Measurements from ENCODE around the gene CHD5. TPM values are rescaled to one million over a fixed set of nuclear protein-coding genes. Genes with fewer than 3 reads are reported as not detected.

Gene CHD5
- total and polyA plus RNA-seq, 2 of the 13 experiments (the other 11 are each of a cell fraction or from before 2014, with no cell fraction given): 0.02 to 0.21 TPM

GRCh38 chr1:6104631-6105030 lies 75.5 kb downstream of the CHD5 start (continued):
- TF ChIP-seq, protein P1, sequence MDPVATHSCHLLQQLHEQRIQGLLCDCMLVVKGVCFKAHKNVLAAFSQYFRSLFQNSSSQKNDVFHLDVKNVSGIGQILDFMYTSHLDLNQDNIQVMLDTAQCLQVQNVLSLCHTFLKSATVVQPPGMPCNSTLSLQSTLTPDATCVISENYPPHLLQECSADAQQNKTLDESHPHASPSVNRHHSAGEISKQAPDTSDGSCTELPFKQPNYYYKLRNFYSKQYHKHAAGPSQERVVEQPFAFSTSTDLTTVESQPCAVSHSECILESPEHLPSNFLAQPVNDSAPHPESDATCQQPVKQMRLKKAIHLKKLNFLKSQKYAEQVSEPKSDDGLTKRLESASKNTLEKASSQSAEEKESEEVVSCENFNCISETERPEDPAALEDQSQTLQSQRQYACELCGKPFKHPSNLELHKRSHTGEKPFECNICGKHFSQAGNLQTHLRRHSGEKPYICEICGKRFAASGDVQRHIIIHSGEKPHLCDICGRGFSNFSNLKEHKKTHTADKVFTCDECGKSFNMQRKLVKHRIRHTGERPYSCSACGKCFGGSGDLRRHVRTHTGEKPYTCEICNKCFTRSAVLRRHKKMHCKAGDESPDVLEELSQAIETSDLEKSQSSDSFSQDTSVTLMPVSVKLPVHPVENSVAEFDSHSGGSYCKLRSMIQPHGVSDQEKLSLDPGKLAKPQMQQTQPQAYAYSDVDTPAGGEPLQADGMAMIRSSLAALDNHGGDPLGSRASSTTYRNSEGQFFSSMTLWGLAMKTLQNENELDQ (CRISPR knock-in tag; IDR thresholded peaks at IDR 0.05; ENCODE audit: borderline replicate concordance): no peak
- TF ChIP-seq CREB1 (IDR thresholded peaks at IDR 0.05) (no peak), CREB1 (CRISPR knock-in tag; IDR thresholded peaks at IDR 0.05) (no peak), ZNF788 (CRISPR knock-in tag; IDR thresholded peaks at IDR 0.05; ENCODE audit: borderline replicate concordance) (no peak), ZNF136 (CRISPR knock-in tag; IDR thresholded peaks at IDR 0.05; ENCODE audit: low read depth) (no peak), KLF11 (CRISPR knock-in tag; IDR thresholded peaks at IDR 0.05) (no peak)
- TF ChIP-seq, protein P2, sequence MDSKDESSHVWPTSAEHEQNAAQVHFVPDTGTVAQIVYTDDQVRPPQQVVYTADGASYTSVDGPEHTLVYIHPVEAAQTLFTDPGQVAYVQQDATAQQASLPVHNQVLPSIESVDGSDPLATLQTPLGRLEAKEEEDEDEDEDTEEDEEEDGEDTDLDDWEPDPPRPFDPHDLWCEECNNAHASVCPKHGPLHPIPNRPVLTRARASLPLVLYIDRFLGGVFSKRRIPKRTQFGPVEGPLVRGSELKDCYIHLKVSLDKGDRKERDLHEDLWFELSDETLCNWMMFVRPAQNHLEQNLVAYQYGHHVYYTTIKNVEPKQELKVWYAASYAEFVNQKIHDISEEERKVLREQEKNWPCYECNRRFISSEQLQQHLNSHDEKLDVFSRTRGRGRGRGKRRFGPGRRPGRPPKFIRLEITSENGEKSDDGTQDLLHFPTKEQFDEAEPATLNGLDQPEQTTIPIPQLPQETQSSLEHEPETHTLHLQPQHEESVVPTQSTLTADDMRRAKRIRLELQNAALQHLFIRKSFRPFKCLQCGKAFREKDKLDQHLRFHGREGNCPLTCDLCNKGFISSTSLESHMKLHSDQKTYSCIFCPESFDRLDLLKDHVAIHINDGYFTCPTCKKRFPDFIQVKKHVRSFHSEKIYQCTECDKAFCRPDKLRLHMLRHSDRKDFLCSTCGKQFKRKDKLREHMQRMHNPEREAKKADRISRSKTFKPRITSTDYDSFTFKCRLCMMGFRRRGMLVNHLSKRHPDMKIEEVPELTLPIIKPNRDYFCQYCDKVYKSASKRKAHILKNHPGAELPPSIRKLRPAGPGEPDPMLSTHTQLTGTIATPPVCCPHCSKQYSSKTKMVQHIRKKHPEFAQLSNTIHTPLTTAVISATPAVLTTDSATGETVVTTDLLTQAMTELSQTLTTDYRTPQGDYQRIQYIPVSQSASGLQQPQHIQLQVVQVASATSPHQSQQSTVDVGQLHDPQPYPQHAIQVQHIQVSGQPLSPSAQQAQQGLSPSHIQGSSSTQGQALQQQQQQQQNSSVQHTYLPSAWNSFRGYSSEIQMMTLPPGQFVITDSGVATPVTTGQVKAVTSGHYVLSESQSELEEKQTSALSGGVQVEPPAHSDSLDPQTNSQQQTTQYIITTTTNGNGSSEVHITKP (CRISPR knock-in tag; IDR thresholded peaks at IDR 0.05; ENCODE audit: low read depth): no peak
- TF ChIP-seq, protein P3, sequence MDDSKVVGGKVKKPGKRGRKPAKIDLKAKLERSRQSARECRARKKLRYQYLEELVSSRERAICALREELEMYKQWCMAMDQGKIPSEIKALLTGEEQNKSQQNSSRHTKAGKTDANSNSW (CRISPR knock-in tag; IDR thresholded peaks at IDR 0.05; ENCODE audit: borderline replicate concordance): no peak

Data from HepG2 (cell line).